SJSA1 (cell line): ENCODE measurements around the gene FZD10. TPM values are rescaled to one million over a fixed set of nuclear protein-coding genes. Genes with fewer than 3 reads are reported as not detected.

ENCODE experiments used
- DNase-seq, 2 experiments: peaks; one replicate each; pipeline ENCODE4 v3.0.0-alpha.2; 2015 to 2020; ENCODE audit warnings: low spot score in 2 of 2, low read depth in 1 of 2
- H3K27ac ChIP-seq: fragments of 250-450 bp; sonication (Bioruptor Pico); 2 replicates; pipeline ENCODE4 v1.5.1; 2020; ENCODE audit warnings: mild to moderate bottlenecking, moderate library complexity
- H3K27me3 ChIP-seq: fragments of 250-450 bp; sonication (Bioruptor Pico); replicated peaks from 2 replicates; pipeline ENCODE4 v1.5.1; 2020; ENCODE audit warnings: mild to moderate bottlenecking, moderate library complexity
- H3K36me3 ChIP-seq: fragments of 250-450 bp; sonication (Bioruptor Pico); 2 replicates; pipeline ENCODE4 v1.5.1; 2020; ENCODE audit warnings: mild to moderate bottlenecking
- H3K4me1 ChIP-seq: fragments of 250-450 bp; sonication (Bioruptor Pico); replicated peaks from 2 replicates; pipeline ENCODE4 v1.6.1; 2021; ENCODE audit warnings: mild to moderate bottlenecking
- H3K4me3 ChIP-seq: fragments of 250-450 bp; sonication (Bioruptor Pico); 2 replicates; pipeline ENCODE4 v1.5.1; 2020; ENCODE audit warnings: mild to moderate bottlenecking
- H3K9me3 ChIP-seq: fragments of 250-450 bp; sonication (Bioruptor Pico); replicated peaks from 2 replicates; pipeline ENCODE4 v1.5.1; 2020; ENCODE audit warnings: mild to moderate bottlenecking
- total RNA-seq: library from RNA; depleted of rRNA; stranded (reverse); fragments of >200 nt; shearing (Covaris generic); gene quantifications from 2 replicates; pipeline ENCODE4 v1.2.3, GENCODE V29; 2014

FZD10 gene
- total RNA-seq, 1 experiment from 2014 or later, result not detected

DNA sequence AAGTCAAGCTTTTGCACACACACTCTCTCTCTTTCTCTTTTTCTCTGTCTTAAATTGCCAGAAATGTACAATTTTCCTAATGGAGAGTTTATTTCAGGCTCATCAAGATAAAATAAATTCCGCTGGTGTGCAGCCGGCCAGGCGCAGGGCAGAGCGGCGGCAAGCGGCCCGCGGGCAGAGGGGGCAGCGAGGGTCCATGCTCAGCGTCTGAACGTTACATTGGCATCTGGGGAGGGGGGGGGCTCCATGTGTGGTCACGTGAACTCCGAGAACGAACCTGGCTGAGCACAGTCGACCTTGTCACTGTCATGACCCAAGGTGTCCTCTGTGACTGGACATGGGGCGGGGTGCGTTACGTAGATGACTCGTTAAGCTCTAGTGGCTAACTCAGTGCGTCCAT, 23.8 kb upstream of the FZD10 start:
- H3K27me3 ChIP-seq, result no peaks in the 10 kb centered on the region
- peaks cover 13% of the 10 kb centered on the region for H3K9me3 ChIP-seq
- H3K4me3 ChIP-seq, result no peak overlapping the region
- H3K4me1 ChIP-seq, result no peaks in the 10 kb centered on the region
- no peak overlapping the region for H3K27ac ChIP-seq
- H3K36me3 ChIP-seq, result no peaks in the 10 kb centered on the region
- no peak for DNase-seq

DNA sequence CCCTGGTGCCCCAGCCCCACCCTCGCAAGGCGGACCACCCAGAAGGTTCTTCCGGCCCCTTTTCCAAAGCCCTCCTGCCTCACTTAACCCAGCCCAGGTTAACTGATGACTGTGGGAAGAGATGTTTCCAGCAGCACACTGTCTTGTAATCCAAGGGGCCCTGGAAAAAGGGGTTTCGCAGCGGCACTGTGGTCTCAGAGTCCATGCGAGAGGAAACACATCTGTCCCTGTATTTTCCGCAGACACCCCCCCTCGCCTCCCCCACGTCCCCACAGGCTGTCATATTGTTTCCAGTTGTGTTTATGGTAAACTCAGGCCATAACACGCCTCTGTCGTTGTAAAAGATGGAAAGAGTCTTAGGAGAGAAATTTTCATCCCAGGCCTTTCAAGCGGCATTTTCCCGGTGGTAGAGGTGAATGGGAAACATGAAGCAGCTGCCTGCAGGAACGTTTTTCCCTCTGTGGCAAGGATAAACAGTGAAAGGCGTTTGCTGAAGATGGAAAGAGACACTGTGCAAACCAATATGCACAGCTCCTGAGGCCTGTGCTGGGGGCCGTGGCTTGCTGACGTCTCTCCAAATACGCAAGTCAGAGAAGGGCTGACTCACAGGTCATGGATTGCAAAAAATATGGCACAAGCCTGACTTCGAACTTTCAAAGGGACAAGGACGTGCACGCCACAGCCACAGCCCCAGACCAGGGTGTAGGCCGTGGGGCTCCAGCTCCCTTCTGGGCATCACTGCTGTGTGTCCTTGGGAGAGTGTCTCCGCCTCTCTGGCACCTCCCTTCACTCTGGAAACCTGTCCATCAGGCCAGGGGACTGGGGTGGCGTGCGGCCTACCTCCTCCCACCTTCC, 22.5 kb upstream of the FZD10 start:
- H3K4me1 ChIP-seq, result no peaks in the 10 kb centered on the region
- no peak overlapping the region for H3K4me3 ChIP-seq
- H3K27ac ChIP-seq, result no peak overlapping the region
- H3K27me3 ChIP-seq, result no peaks in the 10 kb centered on the region
- DNase-seq, result no peak
- H3K36me3 ChIP-seq, result no peaks in the 10 kb centered on the region
- peaks cover 11% of the 10 kb centered on the region for H3K9me3 ChIP-seq

DNA sequence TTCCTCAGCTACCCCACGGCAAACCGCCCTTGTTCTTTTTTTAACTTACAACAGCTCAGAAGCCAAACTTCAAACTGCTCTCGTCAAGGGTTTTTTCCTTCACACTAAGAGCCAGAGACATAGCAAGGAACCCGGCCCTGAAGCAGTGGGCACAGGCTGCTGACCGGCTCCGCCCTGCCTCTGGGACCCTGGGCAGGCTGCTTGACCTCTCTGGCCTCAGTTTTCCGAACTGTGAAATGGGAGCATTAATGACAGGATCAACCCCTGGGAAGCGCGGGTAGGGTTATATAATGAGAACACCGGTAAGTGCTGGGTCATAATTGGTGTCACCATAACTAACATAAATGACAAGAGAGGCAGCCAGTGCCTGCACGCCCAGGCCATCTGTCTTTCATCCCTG, 21.2 kb upstream of the FZD10 start:
- Histone ChIP-seq H3K27me3 (no peaks in the 10 kb centered on the region), H3K4me1 (no peaks in the 10 kb centered on the region), H3K36me3 (no peaks in the 10 kb centered on the region), H3K27ac (no peak overlapping the region), H3K9me3 (no peaks in the 10 kb centered on the region), H3K4me3 (no peak overlapping the region)
- DNase-seq, result no peak

DNA sequence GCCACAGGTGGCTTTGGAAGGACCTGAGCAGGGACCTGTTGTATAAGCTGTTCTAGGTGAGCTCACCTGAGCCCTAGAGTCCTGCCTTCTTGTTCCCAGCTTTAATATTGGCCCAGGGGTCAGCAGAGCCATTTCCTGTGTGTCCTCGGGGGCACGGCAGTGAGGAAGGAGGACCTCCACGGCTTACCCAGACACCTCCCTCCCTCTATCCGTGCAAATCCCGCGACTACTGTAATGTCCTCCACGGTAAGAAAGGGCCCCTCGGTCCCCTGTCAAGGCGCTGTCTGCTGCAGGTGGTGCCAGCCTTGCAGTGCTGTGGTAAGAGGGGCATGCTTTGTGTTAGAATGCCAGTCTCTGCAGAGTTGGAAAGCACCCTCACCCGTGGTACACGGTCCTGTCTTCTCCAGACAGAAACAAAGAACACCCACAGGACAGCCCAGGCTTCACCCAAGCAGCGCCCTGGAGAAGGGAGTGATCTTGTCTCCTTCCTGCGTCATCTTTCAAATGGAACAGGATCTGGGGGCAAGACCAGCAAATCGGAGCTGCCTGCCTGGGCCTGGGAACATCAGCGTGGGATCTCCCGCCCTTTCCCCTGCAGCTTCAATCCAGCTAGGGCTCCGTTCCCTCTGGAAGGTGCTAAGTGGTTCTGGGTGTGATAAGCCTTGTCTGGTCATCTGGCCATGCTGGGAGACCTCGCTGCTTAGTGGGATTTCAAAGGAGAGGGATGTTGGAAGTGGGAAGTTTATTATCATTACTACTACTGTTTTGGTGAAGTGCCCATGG, 20.2 kb upstream of the FZD10 start:
- no peaks in the 10 kb centered on the region for H3K4me1 ChIP-seq
- no peak for DNase-seq
- H3K27ac ChIP-seq, result no peak overlapping the region
- no peaks in the 10 kb centered on the region for H3K36me3 ChIP-seq
- no peaks in the 10 kb centered on the region for H3K27me3 ChIP-seq
- H3K4me3 ChIP-seq, result no peak overlapping the region
- no peaks in the 10 kb centered on the region for H3K9me3 ChIP-seq

DNA sequence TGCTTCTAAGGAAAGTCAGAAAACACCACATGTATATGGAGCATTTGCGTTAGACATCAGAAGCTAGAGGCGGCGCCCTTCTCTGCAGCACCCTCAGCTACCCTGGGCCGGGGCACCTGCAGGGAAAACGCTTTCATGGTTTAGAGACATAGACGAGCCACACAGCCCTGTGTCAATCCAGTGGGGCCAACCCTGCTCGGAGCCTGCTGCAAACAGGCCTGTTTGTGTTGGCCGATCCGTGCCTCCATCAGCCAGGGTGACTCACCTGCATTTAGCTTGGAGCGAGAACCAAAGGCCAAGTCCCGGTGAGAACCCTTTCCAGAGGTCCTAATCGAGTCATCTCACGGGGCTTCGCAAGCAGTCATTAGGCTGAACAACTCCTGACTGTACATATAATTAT, 19.5 kb upstream of the FZD10 start:
- Histone ChIP-seq H3K36me3 (no peaks in the 10 kb centered on the region), H3K9me3 (no peaks in the 10 kb centered on the region), H3K4me1 (no peaks in the 10 kb centered on the region), H3K4me3 (no peak overlapping the region), H3K27ac (no peak overlapping the region), H3K27me3 (no peaks in the 10 kb centered on the region)
- DNase-seq, result no peak

DNA sequence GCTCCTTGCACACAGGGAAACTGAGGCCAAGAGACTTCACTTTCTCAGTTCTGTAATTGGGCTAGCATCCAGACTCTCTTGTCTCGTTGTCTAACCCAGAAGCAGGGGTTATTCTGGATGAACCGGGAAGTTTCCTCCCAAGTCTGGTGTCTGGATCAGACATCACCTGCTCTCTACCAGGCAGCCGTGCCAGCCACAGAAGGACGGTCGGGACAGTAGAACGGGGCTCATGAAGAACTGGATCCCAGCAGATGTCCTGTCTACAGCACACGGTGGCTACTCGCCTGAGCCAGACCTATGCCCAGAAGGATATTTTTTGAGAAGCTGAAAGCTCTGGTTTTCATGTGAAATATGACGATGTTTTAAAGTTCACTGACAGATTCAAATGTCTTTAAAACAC, 19.1 kb upstream of the FZD10 start:
- Histone ChIP-seq H3K27me3 (no peaks in the 10 kb centered on the region), H3K9me3 (no peaks in the 10 kb centered on the region), H3K36me3 (no peaks in the 10 kb centered on the region), H3K4me3 (no peak overlapping the region), H3K4me1 (no peaks in the 10 kb centered on the region), H3K27ac (no peak overlapping the region)
- no peak for DNase-seq

DNA sequence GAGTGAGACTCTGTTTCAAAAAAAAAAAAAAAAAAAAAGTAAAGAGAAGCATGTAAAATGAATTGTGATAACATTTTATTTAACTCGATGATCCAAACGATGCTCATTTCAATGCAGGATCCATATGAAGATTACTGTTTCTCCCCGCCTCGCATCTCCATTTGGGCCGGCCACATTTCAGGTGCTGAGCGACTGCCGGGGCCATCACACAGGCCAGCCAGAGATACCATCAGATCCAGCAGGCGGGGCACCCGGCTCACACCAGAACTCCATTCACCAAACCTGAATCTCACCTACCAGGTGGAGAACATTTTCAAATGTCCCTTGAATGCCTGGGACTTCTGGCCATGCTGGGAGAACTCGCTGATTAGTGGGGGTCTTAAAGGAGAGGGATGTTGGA, 18.0 kb upstream of the FZD10 start:
- H3K27ac ChIP-seq, result no peak overlapping the region
- no peaks in the 10 kb centered on the region for H3K27me3 ChIP-seq
- H3K36me3 ChIP-seq, result no peaks in the 10 kb centered on the region
- no peaks in the 10 kb centered on the region for H3K4me1 ChIP-seq
- H3K4me3 ChIP-seq, result no peak overlapping the region
- DNase-seq, result no peak
- H3K9me3 ChIP-seq, result no peaks in the 10 kb centered on the region

DNA sequence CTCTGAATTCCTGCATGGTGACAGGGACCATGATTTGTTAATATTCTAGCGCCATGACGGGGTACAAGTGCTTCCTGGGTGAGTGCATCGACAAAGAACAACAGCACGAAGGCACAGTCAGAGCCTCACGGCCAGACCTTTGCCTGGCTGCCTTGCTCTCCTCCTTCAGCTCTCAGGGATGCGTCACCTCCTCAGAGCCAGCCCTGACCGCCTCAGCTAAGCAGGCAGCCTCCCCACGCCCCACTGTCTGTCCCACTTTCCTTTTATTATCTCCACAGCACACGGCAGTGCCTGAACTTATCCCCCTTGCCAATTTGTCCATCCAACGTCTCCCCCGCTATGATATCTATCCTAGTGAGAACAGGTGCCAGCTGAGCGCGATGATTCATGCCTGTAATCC, 16.5 kb upstream of the FZD10 start:
- Histone ChIP-seq H3K36me3 (no peaks in the 10 kb centered on the region), H3K4me1 (no peaks in the 10 kb centered on the region), H3K27me3 (no peaks in the 10 kb centered on the region), H3K27ac (no peak overlapping the region), H3K9me3 (no peaks in the 10 kb centered on the region), H3K4me3 (no peak overlapping the region)
- no peak for DNase-seq

DNA sequence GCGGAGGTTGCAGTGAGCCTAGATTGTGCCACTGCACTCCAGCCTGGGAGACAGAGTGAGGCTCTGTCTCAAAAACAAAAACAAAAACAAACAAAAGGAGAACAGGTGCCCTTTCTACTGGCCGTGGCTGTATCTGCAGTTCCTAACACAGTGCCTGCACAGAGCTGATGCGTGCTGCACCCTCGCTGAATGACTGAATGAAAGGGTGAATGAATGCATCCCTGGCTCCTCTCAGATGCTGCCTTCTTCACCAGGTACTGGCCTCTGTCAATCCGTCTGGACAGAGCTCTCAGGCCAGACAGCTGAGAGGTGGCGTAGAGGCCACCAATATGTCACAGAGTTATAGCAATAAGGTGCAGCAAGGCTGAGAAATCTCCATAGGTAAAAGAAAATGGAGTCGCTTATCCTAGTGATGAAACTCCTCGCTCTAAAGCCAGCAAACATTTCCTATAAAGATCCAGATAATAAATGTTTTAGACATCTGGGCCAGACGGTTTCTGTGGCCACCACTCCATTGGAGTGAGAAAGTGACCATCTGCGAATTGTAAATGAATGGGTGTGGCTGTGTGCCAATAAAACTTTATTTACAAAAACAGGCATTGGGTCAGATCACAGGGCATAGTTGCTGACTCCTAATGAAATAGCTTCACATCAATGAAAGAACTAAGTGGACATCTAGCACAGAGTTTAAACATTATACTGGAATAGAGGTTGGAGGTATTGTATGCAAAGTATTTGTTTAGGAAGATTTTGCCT, 15.9 kb upstream of the FZD10 start:
- H3K27ac ChIP-seq, result no peak overlapping the region
- no peaks in the 10 kb centered on the region for H3K27me3 ChIP-seq
- no peak for DNase-seq
- H3K36me3 ChIP-seq, result no peaks in the 10 kb centered on the region
- H3K4me3 ChIP-seq, result no peak overlapping the region
- H3K4me1 ChIP-seq, result no peaks in the 10 kb centered on the region
- no peaks in the 10 kb centered on the region for H3K9me3 ChIP-seq

DNA sequence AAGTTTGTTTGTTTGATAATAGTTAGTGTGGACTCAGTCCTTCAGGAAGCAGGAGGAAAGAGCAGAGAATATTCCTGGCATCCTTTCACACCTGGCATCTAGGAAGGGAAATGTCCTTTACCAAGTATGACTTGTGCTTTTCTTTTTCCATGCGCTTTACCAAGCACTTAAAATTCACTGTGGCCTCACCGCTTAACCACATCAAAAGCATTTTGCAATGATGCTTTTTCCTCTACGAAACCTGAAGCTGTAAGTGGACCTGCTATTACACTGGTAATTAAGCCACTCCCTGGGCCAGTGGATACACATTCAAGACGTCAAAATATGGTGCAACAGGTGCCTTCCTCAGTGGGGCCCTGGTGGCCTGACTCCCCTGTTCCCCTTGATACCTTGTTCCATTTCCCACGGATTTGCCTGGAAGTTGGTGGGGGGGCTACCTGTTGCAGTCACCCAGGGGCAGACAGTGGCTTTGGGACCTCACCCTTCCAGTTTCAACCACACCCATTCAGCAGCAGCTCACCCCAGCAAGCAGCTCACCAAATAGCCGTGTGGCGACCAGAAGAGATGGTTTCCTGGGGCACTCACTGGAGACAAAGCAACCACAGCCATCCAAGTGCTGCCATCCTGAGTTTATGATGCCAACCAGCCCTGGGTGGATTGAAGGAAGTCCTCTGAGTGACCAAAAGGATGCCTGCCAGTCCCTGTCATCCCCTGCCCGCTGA, 14.2 kb upstream of the FZD10 start:
- Histone ChIP-seq H3K4me3 (no peak overlapping the region), H3K4me1 (no peaks in the 10 kb centered on the region), H3K9me3 (no peaks in the 10 kb centered on the region), H3K36me3 (no peaks in the 10 kb centered on the region), H3K27ac (no peak overlapping the region), H3K27me3 (no peaks in the 10 kb centered on the region)
- no peak for DNase-seq

DNA sequence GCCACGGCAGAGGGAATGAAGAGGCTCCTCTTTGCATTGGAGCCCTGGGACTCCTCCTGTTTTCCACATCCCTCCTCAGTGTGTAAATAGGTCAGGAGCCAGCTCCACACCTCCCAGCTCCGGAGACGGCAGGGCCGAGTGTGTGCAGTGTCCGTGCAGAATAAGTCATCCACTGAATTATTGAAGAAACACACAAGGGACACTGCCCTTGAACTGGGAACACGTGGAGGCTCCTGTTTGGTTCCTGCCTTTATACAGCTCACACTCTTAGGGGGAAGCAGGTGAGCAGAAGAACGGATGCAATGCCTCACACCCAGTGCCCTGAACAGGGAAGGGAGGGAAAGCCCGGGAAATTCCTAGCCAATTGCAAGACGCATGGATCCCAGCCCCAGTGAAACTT, 10.4 kb upstream of the FZD10 start:
- H3K4me3 ChIP-seq, result no peak overlapping the region
- no peaks in the 10 kb centered on the region for H3K4me1 ChIP-seq
- H3K27ac ChIP-seq, result no peak overlapping the region
- H3K9me3 ChIP-seq, result no peaks in the 10 kb centered on the region
- no peaks in the 10 kb centered on the region for H3K36me3 ChIP-seq
- H3K27me3 ChIP-seq, result no peaks in the 10 kb centered on the region
- DNase-seq, result no peak

DNA sequence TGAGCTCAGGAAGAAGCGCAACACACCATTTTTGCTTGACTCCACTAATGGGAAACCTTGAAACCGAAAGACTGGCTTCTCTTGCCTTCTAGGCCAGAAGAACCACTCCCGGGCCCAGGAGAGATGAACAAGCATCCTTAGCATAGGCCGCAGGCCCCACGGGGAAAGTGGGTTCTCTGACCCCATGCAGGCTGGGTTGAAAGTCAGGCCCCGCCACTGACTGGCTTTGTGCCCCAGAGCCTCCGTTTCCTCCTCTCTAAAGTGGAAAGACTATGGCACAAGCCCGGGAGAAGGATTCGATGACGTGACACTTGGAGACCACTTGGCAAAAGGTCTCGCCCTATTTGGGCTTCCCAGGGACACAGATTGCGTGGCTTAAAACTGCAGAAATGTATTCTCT, 9.9 kb upstream of the FZD10 start:
- Histone ChIP-seq H3K36me3 (no peaks in the 10 kb centered on the region), H3K27me3 (no peaks in the 10 kb centered on the region), H3K4me1 (no peaks in the 10 kb centered on the region), H3K4me3 (no peak overlapping the region), H3K9me3 (no peaks in the 10 kb centered on the region), H3K27ac (no peak overlapping the region)
- no peak for DNase-seq

DNA sequence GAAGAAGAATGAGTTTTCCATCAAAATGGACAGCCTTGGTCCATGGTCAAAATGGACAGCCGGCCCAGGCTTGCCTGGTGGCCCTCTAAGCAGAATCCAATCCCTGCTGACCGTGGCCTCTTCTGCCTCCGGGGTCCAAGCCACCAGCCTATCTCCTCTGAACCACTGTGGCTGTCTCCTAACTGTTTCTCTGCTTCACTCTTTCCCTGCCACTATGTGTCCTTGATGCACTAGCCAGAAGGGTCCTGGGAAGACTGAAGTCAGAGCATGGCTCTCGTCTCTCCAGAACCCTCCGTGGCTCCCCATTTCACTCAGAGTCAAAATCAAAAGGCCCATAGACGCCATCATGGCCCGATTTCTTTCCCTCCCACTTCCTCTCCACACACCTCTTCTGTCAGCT, 8.5 kb upstream of the FZD10 start:
- Histone ChIP-seq H3K27ac (no peak overlapping the region), H3K4me3 (no peak overlapping the region), H3K36me3 (no peaks in the 10 kb centered on the region), H3K9me3 (no peaks in the 10 kb centered on the region), H3K27me3 (no peaks in the 10 kb centered on the region), H3K4me1 (no peaks in the 10 kb centered on the region)
- DNase-seq, result no peak
